Epithelial cell of prostate (primary cell): ENCODE measurements around the gene LLPH.

Source experiments
- DNase-seq: peaks from one replicate; pipeline ENCODE4 v3.0.0-alpha.2; 2011; ENCODE audit warnings: low read depth, low spot score
- H3K27ac ChIP-seq: fragments of 450-650 bp; 2 replicates; pipeline ENCODE4 v1.5.1; 2017; ENCODE audit warnings: mild to moderate bottlenecking

Gene LLPH

DNA sequence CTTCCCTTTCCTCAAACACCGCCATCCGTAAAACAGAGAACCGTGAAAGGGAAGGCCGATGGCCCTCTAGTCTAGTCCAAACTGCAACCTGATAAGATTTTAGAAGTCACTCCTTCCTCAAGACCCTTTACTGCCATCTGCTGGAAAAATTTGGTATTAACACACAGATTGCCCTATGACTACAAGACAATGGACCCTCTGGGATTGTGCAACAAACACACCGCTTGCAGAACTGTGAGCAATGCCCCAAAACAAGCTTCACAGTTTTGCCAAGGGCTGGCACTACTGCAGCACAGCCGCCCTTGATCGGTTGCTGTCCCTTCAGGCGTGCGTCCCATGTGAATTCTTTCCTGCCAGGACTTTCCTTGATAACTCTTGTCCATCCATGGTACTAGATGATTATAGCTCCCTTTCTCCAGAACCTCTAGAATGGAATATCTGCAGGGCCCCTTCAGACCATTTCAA lies 23.1 kb downstream of the LLPH start:
- H3K27ac ChIP-seq: no peak overlapping the region
- peak; percentile 57 for DNase-seq

DNA sequence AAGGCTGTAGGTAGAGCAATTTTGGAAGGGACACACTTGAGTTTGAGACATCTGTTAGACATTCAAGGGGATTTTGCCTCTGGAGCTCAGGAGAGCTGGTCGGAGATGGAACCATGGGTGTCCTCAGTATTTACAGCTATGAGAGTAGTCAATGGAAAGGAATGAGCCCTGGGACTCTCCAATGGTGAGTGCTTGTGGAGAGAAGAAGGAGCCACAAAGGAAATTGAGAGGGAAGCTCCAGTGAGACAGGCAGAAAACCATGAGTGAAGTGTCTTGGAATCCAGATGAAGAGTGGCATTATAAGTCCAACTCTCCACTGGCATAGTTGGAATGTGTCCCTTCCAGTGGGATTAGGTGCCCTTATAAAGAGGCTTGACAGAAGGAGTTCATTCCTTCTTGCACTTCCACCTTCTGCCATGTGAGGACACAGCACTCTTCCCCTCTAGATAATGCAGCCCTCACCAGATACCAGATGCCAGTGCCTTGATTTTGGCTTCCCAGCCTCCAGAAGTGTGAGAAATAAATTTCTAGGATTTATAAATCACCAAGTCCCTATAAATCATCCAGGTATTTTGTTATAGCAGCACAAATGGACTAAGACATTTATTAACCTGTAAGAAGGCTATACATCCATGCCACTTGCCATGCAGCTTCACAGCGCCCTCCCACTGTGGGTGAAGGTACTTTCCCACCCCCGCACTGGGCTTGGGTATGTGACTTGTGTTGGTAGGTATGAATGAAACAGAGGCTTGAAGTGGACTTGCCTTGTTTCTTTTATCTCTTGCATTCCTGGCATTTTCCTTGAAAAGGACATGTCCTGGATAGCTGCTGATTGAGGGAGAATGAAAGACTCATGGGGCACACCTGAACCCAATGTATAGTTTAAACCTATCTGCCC lies 27.3 kb downstream of the LLPH start:
- no peak for DNase-seq
- no peak overlapping the region for H3K27ac ChIP-seq

DNA sequence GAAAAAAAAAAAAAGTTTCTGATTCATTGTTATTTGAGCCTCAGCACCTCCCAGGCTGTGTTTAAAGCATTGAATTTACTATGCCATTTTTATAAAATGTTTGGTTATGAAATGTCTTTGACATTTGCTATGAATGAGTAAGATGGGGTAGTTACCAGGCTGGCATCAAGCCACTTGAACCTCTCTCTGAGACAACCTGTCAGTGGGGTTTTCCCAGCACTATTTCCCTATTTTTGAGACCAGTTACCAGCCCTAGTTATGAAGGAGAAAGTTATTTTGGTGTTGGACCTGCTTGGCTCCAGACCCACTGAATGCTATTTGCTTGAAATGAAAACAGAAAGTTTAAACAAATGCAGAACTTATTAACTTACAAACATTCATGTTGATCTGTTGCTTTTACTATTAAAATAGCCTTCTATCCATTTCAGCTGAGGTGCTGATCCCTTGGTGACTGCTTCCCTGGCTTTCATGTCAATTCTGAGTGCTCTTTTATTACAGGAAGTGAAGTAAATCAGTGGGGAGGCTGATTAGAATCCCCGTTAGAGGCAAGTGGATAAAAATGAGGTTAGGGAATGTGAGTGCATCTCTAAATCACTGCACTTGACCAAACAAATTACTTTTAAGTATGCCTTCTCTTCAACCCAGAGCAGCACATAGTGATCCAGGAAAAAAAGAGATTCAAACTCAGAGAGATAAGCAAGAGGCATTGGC lies 37.8 kb downstream of the LLPH start:
- no peak overlapping the region for H3K27ac ChIP-seq

DNA sequence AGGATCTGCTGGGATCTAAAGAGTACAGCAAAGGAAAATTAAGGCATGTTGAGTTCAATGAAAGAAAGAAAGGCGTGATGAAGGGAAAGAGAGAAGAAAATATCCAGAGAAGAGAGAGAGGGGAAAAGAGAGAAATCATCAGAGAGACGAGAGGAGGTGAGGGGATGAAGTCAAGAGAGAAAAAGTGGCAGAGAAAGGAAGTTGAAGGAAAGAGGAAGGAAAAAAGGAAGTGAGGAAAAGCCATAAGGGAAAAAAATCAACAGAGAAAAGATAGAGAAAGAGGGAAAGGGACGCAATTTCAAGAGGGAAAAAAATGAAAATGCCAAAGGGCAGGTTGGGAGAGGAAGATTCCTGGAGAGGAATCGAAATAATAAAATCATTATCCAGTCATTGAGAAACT lies 40.4 kb downstream of the LLPH start:
- H3K27ac ChIP-seq: no peak overlapping the region
- DNase-seq: no peak

More for the DNA sequence above, 37.8 kb downstream of the LLPH start:
- peak; percentile 49 for DNase-seq

DNA sequence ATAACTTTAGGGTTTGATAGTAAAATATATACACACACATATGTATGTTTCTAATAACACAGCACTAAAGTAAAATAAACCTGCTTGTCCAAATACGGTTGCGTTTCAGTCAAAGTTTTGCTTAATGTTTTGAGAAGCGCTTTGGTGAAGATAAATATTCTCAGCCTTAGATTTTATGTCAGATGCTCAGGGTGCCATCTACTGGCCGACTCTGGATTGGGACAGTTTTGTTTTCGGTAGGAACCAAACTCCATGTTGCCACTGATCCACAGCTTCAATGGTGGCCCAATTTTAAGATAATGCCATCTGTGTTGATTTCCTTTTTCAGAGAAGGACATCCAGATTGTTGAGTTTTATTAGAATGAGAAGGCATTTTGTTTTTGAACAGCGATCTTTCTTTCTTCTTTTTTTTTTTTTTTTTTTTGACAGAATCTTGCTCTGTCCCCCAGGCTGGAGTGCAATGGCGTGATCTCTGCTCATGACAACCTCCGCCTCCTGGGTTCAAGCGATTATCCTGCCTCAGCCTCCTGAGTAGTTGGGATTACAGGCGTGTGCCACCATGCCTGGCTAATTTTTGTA lies 43.1 kb downstream of the LLPH start:
- no peak overlapping the region for H3K27ac ChIP-seq
- DNase-seq: no peak

DNA sequence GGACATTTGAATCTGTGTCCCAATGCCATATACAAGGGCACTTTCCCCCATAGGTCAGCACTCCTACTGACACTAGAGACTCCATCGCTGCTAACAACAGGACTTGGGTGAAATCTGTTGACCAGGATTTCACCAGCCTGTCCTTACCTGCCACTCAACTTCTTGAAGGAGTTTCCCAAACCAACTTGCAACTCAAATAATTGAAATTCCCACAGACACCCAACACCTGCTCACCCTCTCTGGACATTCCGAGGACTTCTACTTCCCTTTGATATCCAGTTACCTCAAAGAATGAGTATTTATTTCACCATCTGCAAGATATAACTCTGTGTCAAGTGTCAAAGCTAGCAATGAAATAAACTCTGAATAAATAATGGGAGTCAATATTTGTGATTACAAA lies 44.6 kb downstream of the LLPH start:
- DNase-seq: no peak

DNA sequence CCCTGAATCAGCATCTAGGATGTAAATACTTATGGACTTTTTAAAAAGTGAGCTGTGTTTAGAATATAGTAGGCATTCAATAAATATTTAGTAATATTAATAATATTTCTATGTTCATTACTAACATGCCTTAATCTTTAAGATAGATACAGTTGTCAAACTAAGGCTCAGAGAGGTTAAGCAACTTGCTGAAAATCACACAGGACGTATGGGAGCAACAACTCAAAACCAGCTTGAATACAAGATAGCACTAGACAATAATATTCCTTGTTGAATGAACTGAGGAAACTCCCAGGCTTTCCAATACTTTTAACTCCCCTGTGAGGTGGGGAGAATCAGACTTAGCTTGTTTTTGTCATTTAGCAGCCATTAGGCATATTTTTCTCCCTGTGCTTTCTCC lies 45.3 kb downstream of the LLPH start:
- no peak for DNase-seq
- H3K27ac ChIP-seq: no peak overlapping the region

More for the DNA sequence above, 44.6 kb downstream of the LLPH start:
- no peak overlapping the region for H3K27ac ChIP-seq

DNA sequence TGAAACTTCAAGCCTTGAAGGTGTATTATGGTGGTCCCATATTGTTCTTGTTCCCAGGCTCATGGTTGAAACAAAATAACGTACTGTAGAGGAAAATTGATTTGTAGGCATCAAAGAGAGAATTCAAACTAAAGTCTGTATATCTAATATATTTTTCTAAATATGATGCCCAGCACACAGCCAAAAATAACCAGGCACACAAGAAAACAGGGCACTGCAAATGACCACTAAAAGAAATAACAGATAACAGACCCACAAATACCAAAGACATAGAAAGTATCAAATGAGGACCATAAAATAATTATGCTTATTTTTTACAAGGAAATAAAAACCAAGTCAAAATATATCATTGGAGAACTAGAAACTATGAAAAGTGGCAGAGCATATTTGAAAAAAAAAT lies 46.8 kb downstream of the LLPH start:
- DNase-seq: no peak
- H3K27ac ChIP-seq: no peak overlapping the region

DNA sequence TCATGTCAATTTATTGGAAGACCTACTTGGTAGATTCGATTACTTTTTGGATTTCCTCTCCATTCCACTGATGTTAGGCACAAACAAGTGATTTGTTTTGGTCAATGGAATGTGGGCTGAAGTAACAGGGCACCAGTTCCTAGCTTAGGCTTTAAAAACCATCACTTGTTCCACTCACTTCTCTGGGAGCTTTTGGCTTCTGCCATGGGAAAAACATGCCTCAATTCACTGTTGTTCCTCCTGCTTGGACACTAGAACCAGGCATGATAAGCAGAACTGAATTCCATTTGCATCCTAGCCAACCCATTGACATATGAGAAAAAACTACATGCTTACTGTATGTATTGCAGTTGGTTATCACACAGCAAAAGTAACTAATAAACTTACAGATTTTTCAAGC lies 47.8 kb downstream of the LLPH start:
- DNase-seq: no peak
- no peak overlapping the region for H3K27ac ChIP-seq

DNA sequence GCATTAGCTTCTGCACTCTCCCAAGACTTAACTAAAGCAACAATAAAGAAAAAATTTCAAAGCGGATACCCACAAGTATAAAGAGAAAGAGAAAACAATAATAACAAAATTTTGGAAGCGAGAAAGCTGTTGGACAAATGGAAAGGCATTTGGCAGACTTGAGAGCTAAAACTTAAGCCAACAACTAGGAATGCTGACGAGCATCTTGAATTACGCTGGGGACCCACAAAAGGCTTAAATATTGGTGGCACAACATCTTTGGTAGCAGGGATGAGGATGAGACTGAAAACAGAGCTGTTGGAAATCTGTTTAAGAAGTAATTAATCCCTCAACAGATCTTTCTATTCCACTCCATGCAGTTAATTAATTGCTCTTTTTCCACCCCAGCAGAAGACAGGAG lies 49.8 kb downstream of the LLPH start:
- H3K27ac ChIP-seq: no peak overlapping the region
- no peak for DNase-seq

DNA sequence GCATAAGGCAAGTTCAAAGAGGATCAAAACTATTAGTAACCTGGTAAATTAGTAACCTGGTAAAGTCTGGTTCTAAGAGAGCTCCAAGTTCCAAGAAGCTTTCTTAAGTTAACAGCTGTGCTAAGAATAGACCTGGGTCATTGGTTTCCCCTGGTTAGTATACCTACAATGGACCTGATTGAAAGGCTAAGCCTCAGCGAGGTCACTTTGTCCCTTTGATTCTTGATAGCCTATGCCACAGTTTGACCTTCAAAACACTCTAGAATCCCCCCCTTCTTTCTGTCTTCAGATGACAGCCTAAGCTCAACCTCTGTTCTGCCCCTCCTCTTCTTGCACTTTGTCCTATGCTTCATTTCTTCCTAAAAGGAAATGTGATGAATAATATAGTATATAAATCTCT lies 53.0 kb downstream of the LLPH start:
- no peak overlapping the region for H3K27ac ChIP-seq
- DNase-seq: no peak

DNA sequence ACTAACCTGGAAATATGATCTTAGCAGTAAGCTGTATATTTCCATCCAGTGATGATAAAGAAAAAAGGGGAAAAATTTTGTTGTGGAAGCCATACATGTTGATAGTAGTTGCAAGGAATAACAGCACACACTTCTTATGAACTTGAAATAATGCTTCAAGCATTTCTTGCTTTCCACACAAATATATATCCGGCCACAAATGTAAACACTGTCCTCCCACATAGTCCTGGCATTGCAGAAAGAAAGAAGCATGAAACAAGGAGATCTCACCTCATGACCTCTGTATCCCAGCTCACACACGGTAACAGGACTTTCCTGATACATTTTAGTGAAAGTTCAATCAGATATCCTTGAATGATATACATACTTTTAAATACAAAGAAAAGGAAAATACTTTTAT lies 56.0 kb downstream of the LLPH start:
- H3K27ac ChIP-seq: no peak overlapping the region
- no peak for DNase-seq

DNA sequence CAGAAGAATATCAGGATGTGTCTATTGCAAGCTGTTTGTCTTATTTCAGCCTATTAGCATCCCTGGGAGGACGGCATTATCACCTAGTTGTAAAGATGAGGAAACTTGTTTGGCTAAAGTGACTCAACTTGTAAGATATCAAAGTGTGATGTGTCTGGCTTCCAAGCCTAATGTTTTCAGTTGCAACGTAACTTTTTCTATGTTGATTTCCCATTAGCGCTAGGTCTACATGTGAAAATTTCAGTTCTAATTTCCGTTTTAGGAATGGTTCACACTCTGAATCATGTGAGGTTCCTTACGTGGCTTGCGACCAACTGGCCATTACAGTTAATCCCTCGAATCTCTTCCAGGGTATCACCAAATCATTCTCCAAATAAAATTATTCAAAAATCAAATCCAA lies 58.0 kb downstream of the LLPH start:
- DNase-seq: no peak
- H3K27ac ChIP-seq: no peak overlapping the region

DNA sequence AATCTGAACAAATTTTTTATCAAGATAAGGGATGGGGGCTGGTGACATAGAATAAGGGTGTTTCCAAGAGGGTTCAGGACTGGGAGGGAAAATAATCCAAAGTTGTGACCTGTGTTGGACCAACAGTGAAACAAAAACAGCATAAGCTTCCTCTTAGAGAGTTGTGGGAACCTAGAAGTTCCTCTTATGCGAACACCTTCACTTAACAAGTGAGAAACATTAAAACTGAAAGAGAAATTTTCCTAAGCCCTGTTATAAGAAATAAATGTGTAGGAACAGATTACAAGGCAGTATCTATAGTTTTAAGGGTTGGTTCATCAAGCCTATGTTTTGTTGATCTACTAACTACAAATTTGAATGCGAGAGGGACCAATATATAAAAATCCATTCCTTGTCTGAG lies 58.4 kb downstream of the LLPH start:
- no peak overlapping the region for H3K27ac ChIP-seq
- DNase-seq: no peak

DNA sequence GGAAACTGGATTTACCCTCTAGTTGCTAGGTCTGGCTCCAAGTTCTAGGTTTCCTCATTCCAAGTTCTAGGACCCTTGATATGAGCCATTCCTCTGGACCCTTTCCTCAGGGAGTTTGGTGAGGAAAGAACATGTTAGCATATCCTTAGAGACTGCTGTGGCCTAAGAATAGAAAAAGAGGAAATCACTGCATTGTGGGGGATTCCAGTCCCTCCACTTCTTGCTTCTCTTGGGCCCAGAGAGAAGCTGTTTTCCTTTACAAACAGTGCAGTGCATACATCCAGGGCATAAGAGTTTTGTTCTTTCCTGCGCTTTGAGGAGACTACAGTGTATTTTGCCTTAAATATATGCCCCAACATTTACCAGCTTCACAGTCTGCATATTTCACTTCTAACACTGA lies 59.0 kb downstream of the LLPH start:
- no peak overlapping the region for H3K27ac ChIP-seq
- no peak for DNase-seq

DNA sequence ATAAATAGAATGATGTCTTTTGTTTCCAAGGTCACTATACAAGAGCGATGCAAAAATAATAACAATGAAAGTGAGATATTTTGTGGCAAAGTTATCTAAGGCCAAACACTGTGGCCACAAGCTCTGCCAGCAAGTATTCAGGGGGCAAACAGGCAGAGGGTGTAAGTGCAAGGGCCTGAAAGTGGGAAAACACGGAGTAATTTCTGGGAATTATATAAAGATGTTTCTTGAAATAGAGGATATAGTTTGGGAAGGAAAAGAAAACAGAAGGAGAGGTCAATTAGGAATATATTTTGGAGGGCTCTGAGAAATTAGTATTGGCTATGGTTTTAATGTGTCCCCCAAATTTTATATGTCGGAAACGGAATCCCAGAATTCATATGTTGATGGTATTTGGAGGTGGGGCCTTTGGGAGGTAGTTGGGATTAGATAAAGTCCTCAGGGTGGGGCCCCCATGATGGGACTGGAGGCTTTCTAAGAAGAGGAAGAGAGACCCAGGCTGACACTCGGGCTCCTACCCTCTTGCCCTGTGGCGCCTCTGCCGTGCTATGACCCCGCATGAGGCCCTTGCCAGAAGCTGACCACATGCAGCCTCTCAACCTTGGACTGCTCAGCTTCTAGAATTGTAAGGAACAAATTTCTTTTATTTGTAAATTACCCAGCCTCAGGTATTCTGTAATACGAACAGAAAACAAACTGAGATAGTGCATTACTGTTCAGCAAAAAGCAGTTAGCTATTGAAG lies 60.0 kb downstream of the LLPH start:
- DNase-seq: no peak
- no peak overlapping the region for H3K27ac ChIP-seq

DNA sequence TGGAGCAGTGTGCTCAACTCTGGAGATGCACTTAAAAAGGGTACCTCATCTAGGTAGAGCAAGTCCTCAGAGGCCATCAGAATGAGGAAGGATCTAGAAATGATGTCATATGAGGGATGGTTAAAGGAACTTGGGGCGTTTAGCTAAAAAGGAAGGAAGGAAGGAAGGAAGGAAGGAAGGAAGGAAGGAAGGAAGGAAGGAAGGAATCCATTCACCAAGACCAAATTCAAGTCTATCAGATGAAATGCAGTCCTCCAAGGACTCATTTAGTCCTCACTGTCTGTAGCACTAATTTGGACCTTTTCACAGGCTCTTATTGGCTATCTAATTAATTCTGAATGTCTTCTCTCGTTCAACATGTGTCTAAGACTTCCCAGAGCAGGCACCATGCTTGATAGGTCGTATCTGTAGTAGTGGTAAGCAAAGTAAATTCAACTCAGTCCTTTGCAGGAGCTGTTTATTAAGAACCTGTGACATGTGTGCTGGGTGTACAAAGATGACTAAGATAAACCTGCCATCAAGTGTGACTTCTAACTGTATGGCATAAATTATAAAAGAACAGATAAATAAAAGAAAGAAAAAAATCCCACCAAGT lies 63.5 kb downstream of the LLPH start:
- no peak overlapping the region for H3K27ac ChIP-seq
- DNase-seq: no peak
